Measurements from ENCODE around the gene KCNG1. TPM values are rescaled to one million over a fixed set of nuclear protein-coding genes. Genes with fewer than 3 reads are reported as not detected.

The KCNG1 gene
- total RNA-seq, result 108 and 313 TPM in 2 replicates

GRCh38 chr20:51022803-51023616 is at the start of gene KCNG1:
TSS of gene KCNG1 (minus strand) at chr20:51023107. CDS start at chr20:51010338, 12,769 bp downstream.

DNA sequence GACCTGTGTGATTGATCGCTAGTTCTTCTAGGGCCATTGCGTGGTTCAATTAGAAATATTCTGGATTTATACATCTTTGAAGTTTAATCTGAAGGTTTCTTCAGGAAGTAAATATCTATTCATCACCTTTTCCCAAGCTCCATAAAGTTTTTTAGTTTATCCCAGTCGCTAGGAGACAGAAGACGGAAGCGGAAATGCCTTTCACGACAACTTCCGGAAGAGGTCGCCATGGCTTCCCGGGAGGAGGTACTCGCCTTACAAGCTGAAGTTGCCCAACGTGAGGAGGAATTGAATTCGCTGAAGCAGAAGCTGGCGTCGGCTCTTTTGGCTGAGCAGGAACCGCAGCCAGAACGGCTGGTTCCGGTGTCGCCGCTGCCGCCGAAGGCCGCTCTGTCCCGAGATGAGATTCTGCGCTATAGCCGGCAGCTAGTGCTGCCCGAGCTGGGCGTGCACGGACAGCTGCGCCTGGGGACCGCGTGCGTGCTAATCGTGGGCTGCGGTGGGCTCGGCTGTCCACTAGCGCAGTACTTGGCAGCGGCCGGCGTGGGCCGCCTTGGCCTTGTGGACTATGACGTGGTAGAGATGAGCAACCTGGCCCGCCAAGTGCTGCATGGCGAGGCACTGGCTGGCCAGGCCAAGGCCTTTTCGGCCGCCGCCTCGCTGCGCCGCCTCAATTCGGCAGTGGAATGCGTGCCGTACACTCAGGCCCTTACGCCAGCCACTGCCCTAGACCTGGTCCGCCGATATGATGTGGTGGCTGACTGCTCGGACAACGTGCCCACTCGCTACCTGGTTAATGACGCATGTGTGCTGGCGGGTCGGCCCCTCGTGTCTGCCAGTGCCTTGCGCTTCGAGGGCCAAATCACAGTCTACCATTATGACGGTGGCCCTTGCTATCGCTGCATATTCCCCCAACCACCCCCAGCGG is 64.0 kb downstream of the KCNG1 start, which contains the start of gene MOCS3:
TSS of gene MOCS3 (plus strand) at position 204 of the 928 bp plus-strand sequence. CDS start at position 229, 25 bp downstream.

GRCh38 chr20:50957798-50958614 is 64.9 kb downstream of the KCNG1 start, which contains the start of gene DPM1:
TSS of gene DPM1 (minus strand) at chr20:50958532. CDS start at chr20:50958523, 9 bp downstream.

Other genes with a start within 250 kb of the KCNG1 start
- gene BCAS4, start 228.0 kb downstream of the KCNG1 start, total RNA-seq, result 11.6 and 15.9 TPM in 2 replicates
- gene ADNP, start 91.7 kb downstream of the KCNG1 start, total RNA-seq, result 34.4 and 55.5 TPM in 2 replicates
- 78.4 and 83.3 TPM in 2 replicates for gene DPM1, start 64.6 kb downstream of the KCNG1 start, total RNA-seq
- gene MOCS3, start 64.3 kb downstream of the KCNG1 start, total RNA-seq, result 9.6 and 9.8 TPM in 2 replicates